ENCODE measurements around the gene FILIP1L. TPM values are rescaled to one million over a fixed set of nuclear protein-coding genes. Genes with fewer than 3 reads are reported as not detected.

FILIP1L gene
- total and polyA plus RNA-seq, 2 donors (not counting 1 experiment from before 2014, with no cell fraction given) = 0.32 to 0.48 TPM

- ATAC-seq (ENCODE audit: low read depth) = no peak
- Histone ChIP-seq H3K4me1 (ENCODE audit: control insufficient read depth in 2 of 2, insufficient read depth in 2 of 2, low read length in 2 of 2) (peaks cover 6 to 8% of the 10 kb centered on the region in 2 donors), H3K27me3 (replicated peaks in 1 of 4; ENCODE audit: control extremely low read depth in 1 of 4, control insufficient read depth in 3 of 4, insufficient read depth in 4 of 4, low read length in 3 of 4) (no peaks in the 10 kb centered on the region), H3K9me3 (ENCODE audit: control extremely low read depth in 1 of 3, control insufficient read depth in 2 of 3, insufficient read depth in 1 of 3, low read length in 2 of 3) (no peaks in the 10 kb centered on the region), H3K9ac (ENCODE audit: low read length) (no peak overlapping the region), H2AFZ (ENCODE audit: insufficient read depth, low read depth, low read length, poor library complexity, severe bottlenecking) (no peak overlapping the region), H4K20me1 (ENCODE audit: control insufficient read depth, insufficient read depth, low read length, poor library complexity, severe bottlenecking) (no peaks in the 10 kb centered on the region), H3K4me2 (replicated peaks; ENCODE audit: low read depth, low read length, poor library complexity, severe bottlenecking) (no peak overlapping the region), H3K79me2 (ENCODE audit: control insufficient read depth, insufficient read depth, low read length) (no peaks in the 10 kb centered on the region), H3K36me3 (replicated peaks in 1 of 2; ENCODE audit: control extremely low read depth in 1 of 2, control insufficient read depth in 1 of 2, extremely low read depth in 1 of 2, insufficient read depth in 2 of 2, low read length in 1 of 2) (no peaks in the 10 kb centered on the region), H3K27ac (ENCODE audit: low read length in 2 of 2) (no peak overlapping the region), H3K4me3 (ENCODE audit: control extremely low read depth in 1 of 5, extremely low read depth in 1 of 5, insufficient read depth in 1 of 5, low read depth in 2 of 5, low read length in 4 of 5) (no peak overlapping the region)
- H3K27me3 Mint-ChIP-seq = no peaks in the 10 kb centered on the region
- no CpG with 5 or more reads among the region's 2 CpGs for WGBS (ENCODE audit: insufficient coverage)
- TF ChIP-seq EZH2 (IDR thresholded peaks at IDR 0.05; ENCODE audit: borderline replicate concordance, insufficient read depth, low read depth, low read length, poor library complexity, severe bottlenecking) = no peak
- no peak for TF ChIP-seq CTCF (IDR thresholded peaks at IDR 0.05)
- no peak overlapping the region for H3K4me3 Mint-ChIP-seq
- intact Hi-C loops (cut with micrococcal nuclease) = loop anchor here (5.0 kb wide), 2 partner anchors 168 to 193 kb away; no protein-coding TSS in a partner anchor
- ChIA-PET CTCF (interaction anchor here (0.9 to 1.0 kb wide), 3 partner anchors 195 to 381 kb away, joined by 3 to 4 read pairs (median 4); partner anchors contain the start of gene TBC1D23), POLR2A (no interaction called here)
- H3K27ac Mint-ChIP-seq = no peak overlapping the region
- peaks cover 18% of the 10 kb centered on the region for H3K4me1 Mint-ChIP-seq
- DNase-seq = no peak
- H3K9me3 Mint-ChIP-seq (ENCODE audit: insufficient read depth) = no peaks in the 10 kb centered on the region
Measured at GRCh38 chr3:99879275-99879674, 235.0 kb downstream of the FILIP1L start.

GRCh38 chr3:99878005-99878404, 236.3 kb downstream of the FILIP1L start:
- Mint-ChIP-seq H3K9me3 (ENCODE audit: insufficient read depth) (no peaks in the 10 kb centered on the region), H3K4me1 (peaks cover 18% of the 10 kb centered on the region), H3K4me3 (no peak overlapping the region), H3K27ac (no peak overlapping the region), H3K27me3 (no peaks in the 10 kb centered on the region)
- ATAC-seq (ENCODE audit: low read depth) (no peak), DNase-seq (no peak)
- Histone ChIP-seq H4K20me1 (ENCODE audit: control insufficient read depth, insufficient read depth, low read length, poor library complexity, severe bottlenecking) (no peaks in the 10 kb centered on the region), H2AFZ (ENCODE audit: insufficient read depth, low read depth, low read length, poor library complexity, severe bottlenecking) (no peak overlapping the region), H3K9ac (ENCODE audit: low read length) (no peak overlapping the region), H3K79me2 (ENCODE audit: control insufficient read depth, insufficient read depth, low read length) (no peaks in the 10 kb centered on the region), H3K36me3 (replicated peaks in 1 of 2; ENCODE audit: control extremely low read depth in 1 of 2, control insufficient read depth in 1 of 2, extremely low read depth in 1 of 2, insufficient read depth in 2 of 2, low read length in 1 of 2) (no peaks in the 10 kb centered on the region), H3K27ac (ENCODE audit: low read length in 2 of 2) (no peak overlapping the region), H3K4me1 (ENCODE audit: control insufficient read depth in 2 of 2, insufficient read depth in 2 of 2, low read length in 2 of 2) (peaks cover 6 to 8% of the 10 kb centered on the region in 2 donors), H3K4me3 (ENCODE audit: control extremely low read depth in 1 of 5, extremely low read depth in 1 of 5, insufficient read depth in 1 of 5, low read depth in 2 of 5, low read length in 4 of 5) (no peak overlapping the region), H3K9me3 (ENCODE audit: control extremely low read depth in 1 of 3, control insufficient read depth in 2 of 3, insufficient read depth in 1 of 3, low read length in 2 of 3) (no peaks in the 10 kb centered on the region), H3K27me3 (replicated peaks in 1 of 4; ENCODE audit: control extremely low read depth in 1 of 4, control insufficient read depth in 3 of 4, insufficient read depth in 4 of 4, low read length in 3 of 4) (no peaks in the 10 kb centered on the region), H3K4me2 (replicated peaks; ENCODE audit: low read depth, low read length, poor library complexity, severe bottlenecking) (no peak overlapping the region)
- ChIA-PET POLR2A (interaction anchor here (0.7 kb wide), 1 partner anchor 258 kb away, joined by 4 read pairs; no protein-coding TSS in a partner anchor), CTCF (interaction anchor here (1.3 kb wide), 1 partner anchor 46 kb away, joined by 3 read pairs; no protein-coding TSS in a partner anchor)
- no CpG with 5 or more reads among the region's 1 CpG for WGBS (ENCODE audit: insufficient coverage)
- TF ChIP-seq CTCF (IDR thresholded peaks at IDR 0.05) (no peak), EZH2 (IDR thresholded peaks at IDR 0.05; ENCODE audit: borderline replicate concordance, insufficient read depth, low read depth, low read length, poor library complexity, severe bottlenecking) (no peak)
- intact Hi-C loops (cut with micrococcal nuclease) = loop anchor here (5.0 kb wide), 2 partner anchors 169 to 194 kb away; no protein-coding TSS in a partner anchor

All from B cell (primary cell).